H9 (cell line): ENCODE results near the gene ENTPD6. TPM values are rescaled to one million over a fixed set of nuclear protein-coding genes. Genes with fewer than 3 reads are reported as not detected.

ENCODE experiments used
- DNase-seq: peaks from one replicate; pipeline ENCODE4 v3.0.0-alpha.2; 2017
- H2AFZ ChIP-seq: one replicate; pipeline ENCODE4 v1.6.1; 2013; ENCODE audit warnings: mild to moderate bottlenecking, low read length, control low read depth, moderate library complexity
- H2AK5ac ChIP-seq: 2 replicates; pipeline ENCODE4 v1.6.1; 2013; ENCODE audit warnings: low read length, control low read depth, mixed read lengths; ENCODE audit not compliant: insufficient read length
- H2BK120ac ChIP-seq: one replicate; pipeline ENCODE4 v1.6.1; 2013; ENCODE audit warnings: low read depth, mild to moderate bottlenecking, low read length, control low read depth, inconsistent platforms; ENCODE audit not compliant: poor library complexity, severe bottlenecking
- H2BK12ac ChIP-seq: 2 replicates; pipeline ENCODE4 v1.6.1; 2013; ENCODE audit warnings: low read length, control low read depth, mixed read lengths, low read depth; ENCODE audit not compliant: insufficient read length
- H2BK15ac ChIP-seq: 2 replicates; pipeline ENCODE4 v1.6.1; 2013; ENCODE audit warnings: low read depth, low read length, control low read depth
- H2BK20ac ChIP-seq: one replicate; pipeline ENCODE4 v1.6.1; 2013; ENCODE audit warnings: low read depth, mild to moderate bottlenecking, low read length, control low read depth, inconsistent platforms; ENCODE audit not compliant: poor library complexity, severe bottlenecking
- H2BK5ac ChIP-seq: 2 replicates; pipeline ENCODE4 v1.6.1; 2013; ENCODE audit warnings: low read length, control low read depth, mixed read lengths; ENCODE audit not compliant: insufficient read length
- H3K14ac ChIP-seq: 2 replicates; pipeline ENCODE4 v1.6.1; 2013; ENCODE audit warnings: low read length, control low read depth; ENCODE audit not compliant: insufficient read depth
- H3K18ac ChIP-seq: 2 replicates; pipeline ENCODE4 v1.6.1; 2013; ENCODE audit warnings: low read depth, mild to moderate bottlenecking, mixed read lengths, low read length, control low read depth; ENCODE audit not compliant: insufficient read length
- H3K23ac ChIP-seq: 2 replicates; pipeline ENCODE4 v1.6.1; 2013; ENCODE audit warnings: low read length, control low read depth, mixed read lengths, low read depth; ENCODE audit not compliant: insufficient read length
- H3K23me2 ChIP-seq: 2 replicates; pipeline ENCODE4 v1.6.1; 2013; ENCODE audit warnings: low read depth, mild to moderate bottlenecking, mixed read lengths, low read length, control low read depth; ENCODE audit not compliant: insufficient read length, poor library complexity, severe bottlenecking
- H3K27ac ChIP-seq: 2 replicates; pipeline ENCODE4 v1.5.1; 2013; ENCODE audit warnings: low read length, control low read depth, mixed read lengths, low read depth; ENCODE audit not compliant: insufficient read length
- H3K27me3 ChIP-seq: 2 replicates; pipeline ENCODE4 v1.6.1; 2013; ENCODE audit warnings: low read length, control low read depth, inconsistent platforms; ENCODE audit not compliant: insufficient read depth
- H3K4ac ChIP-seq: 2 replicates; pipeline ENCODE4 v1.6.1; 2013; ENCODE audit warnings: low read depth, mild to moderate bottlenecking, control low read depth, inconsistent platforms, low read length, moderate library complexity
- H3K4me1 ChIP-seq: 2 replicates; pipeline ENCODE4 v1.6.1; 2013; ENCODE audit warnings: low read length, control low read depth, inconsistent platforms; ENCODE audit not compliant: insufficient read depth
- H3K4me2 ChIP-seq: 2 replicates; pipeline ENCODE4 v1.6.1; 2013; ENCODE audit warnings: low read length, control low read depth, mixed read lengths; ENCODE audit not compliant: insufficient read length, insufficient read depth
- H3K56ac ChIP-seq: 2 replicates; pipeline ENCODE4 v1.6.1; 2013; ENCODE audit warnings: low read depth, mild to moderate bottlenecking, mixed read lengths, low read length, control low read depth; ENCODE audit not compliant: insufficient read length
- H3K79me1 ChIP-seq: 2 replicates; pipeline ENCODE4 v1.6.1; 2013; ENCODE audit warnings: low read depth, mild to moderate bottlenecking, moderate library complexity, low read length, control low read depth, inconsistent platforms; ENCODE audit not compliant: insufficient read depth, poor library complexity, severe bottlenecking
- H3K79me2 ChIP-seq: 2 replicates; pipeline ENCODE4 v1.6.1; 2013; ENCODE audit warnings: low read length, control low read depth, inconsistent platforms; ENCODE audit not compliant: insufficient read depth
- H3K9ac ChIP-seq: 2 replicates; pipeline ENCODE4 v1.6.1; 2013; ENCODE audit warnings: low read length, control low read depth, mixed read lengths; ENCODE audit not compliant: insufficient read length; ENCODE audit errors: extremely low read depth
- H3K9me3 ChIP-seq: one replicate; pipeline ENCODE4 v1.6.1; 2013; ENCODE audit warnings: low read depth, low read length, inconsistent platforms; ENCODE audit not compliant: control insufficient read depth
- H3T11ph ChIP-seq: one replicate; pipeline ENCODE4 v1.6.1; 2013; ENCODE audit warnings: mild to moderate bottlenecking, low read length, control low read depth, inconsistent platforms
- H4K20me1 ChIP-seq: one replicate; pipeline ENCODE4 v1.6.1; 2013; ENCODE audit not compliant: control insufficient read depth, insufficient read length, insufficient read depth
- H4K5ac ChIP-seq: 2 replicates; pipeline ENCODE4 v1.6.1; 2013; ENCODE audit warnings: low read depth, mild to moderate bottlenecking, mixed read lengths, low read length, control low read depth; ENCODE audit not compliant: insufficient read length
- H4K8ac ChIP-seq: replicated peaks from 2 replicates; pipeline ENCODE4 v1.6.1; 2013; ENCODE audit warnings: low read length, control low read depth, mixed read lengths, low read depth; ENCODE audit not compliant: insufficient read length
- H4K91ac ChIP-seq: 2 replicates; pipeline ENCODE4 v1.6.1; 2013; ENCODE audit warnings: low read depth, mild to moderate bottlenecking, moderate library complexity, mixed read lengths, low read length, control low read depth; ENCODE audit not compliant: insufficient read length
- H3K27ac Mint-ChIP-seq, 3 experiments: 2 replicates in 2 of 3; 3 replicates in 1 of 3; pipeline ENCODE4 v1.8.0; 2020 to 2021; ENCODE audit warnings: mixed read lengths in 3 of 3, mild to moderate bottlenecking in 1 of 3, moderate library complexity in 1 of 3
- H3K27me3 Mint-ChIP-seq: 2 replicates; pipeline ENCODE4 v1.8.0; 2021; ENCODE audit warnings: low read depth, mild to moderate bottlenecking, moderate library complexity, mixed read lengths
- H3K36me3 Mint-ChIP-seq, 3 experiments: 2 replicates in 2 of 3; 3 replicates in 1 of 3; pipeline ENCODE4 v1.8.0; 2020 to 2021; ENCODE audit warnings: low read depth in 3 of 3, mixed read lengths in 3 of 3; ENCODE audit not compliant: insufficient read depth in 1 of 3
- H3K4me1 Mint-ChIP-seq, 2 experiments: 2 replicates each; pipeline ENCODE4 v1.8.0; 2020; ENCODE audit warnings: mixed read lengths in 2 of 2
- H3K4me3 Mint-ChIP-seq, 2 experiments: 2 replicates in 1 of 2; 3 replicates in 1 of 2; pipeline ENCODE4 v1.8.0; 2020 to 2021; ENCODE audit warnings: mild to moderate bottlenecking in 2 of 2, mixed read lengths in 2 of 2, moderate library complexity in 1 of 2
- H3K9me3 Mint-ChIP-seq, 2 experiments: 2 replicates in 1 of 2; 3 replicates in 1 of 2; pipeline ENCODE4 v1.8.0; 2020; ENCODE audit warnings: mild to moderate bottlenecking in 2 of 2, mixed read lengths in 2 of 2, moderate library complexity in 1 of 2
- WGBS: extraction: QIAGEN DNeasy Blood & Tissue Kit; methylation state at CpG from one replicate; pipeline ENCODE4 v1.1.7; 2013; ENCODE audit warnings: missing lambda C conversion rate, low lambda C conversion rate, mixed read lengths; ENCODE audit not compliant: insufficient read length; ENCODE audit errors: extremely low coverage; 5-methylcytosine and 5-hydroxymethylcytosine counted together
- total RNA-seq: library from RNA; stranded (reverse); gene quantifications from 2 replicates; pipeline ENCODE4 v1.2.1, GENCODE V29; 2021
- TF ChIP-seq, protein P1 (sequence below): fragments of 200-600 bp; sonication (generic); conservative IDR thresholded peaks from 3 replicates; pipeline ENCODE4 v1.8.0; 2021; ENCODE audit warnings: antibody characterized with exemption, mild to moderate bottlenecking

ENTPD6 gene
- total RNA-seq, 1 experiment from 2014 or later, result 57.4 TPM

DNA sequence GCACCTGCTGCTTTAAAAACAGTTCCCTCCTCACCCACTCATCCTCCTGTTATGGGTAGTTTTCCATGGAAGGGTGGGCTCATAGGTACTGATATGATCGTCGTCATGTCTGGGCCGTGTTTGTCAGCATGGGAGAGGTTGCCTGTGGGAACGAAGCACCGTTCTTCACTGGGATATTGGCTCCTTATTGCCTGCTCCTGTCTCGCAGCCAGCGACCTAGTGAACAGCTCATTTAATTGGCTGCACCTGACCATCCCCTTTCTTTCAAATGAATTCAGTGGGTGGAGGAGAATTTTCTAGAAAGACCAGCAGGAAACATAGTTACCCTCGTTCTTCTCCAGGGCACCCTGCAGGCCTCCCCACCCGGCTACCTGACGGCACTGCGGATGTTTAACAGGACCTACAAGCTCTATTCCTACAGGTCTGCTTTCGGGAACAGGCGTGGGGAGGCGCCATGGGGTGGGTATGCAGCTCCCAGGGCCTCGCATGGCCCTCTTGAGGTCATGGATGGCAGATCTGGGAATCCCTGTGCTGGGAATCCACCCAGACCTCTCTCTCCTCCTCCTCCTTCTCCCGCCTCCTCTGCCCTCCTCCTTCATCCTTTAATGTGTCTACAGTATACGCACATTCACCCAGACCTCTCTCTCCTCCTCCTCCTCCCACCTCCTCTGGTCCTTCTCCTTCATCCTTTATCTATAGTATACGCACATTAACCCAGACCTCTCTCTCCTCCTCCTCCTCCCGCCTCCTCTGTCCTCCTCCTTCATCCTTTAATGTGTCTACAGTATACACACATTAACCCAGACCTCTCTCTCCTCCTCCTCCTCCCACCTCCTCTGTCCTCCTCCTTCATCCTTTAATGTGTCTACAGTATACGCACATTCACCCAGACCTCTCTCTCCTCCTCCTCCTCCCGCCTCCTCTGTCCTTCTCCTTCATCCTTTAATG lies 21.9 kb downstream of the ENTPD6 start:
- no peak overlapping the region for H2BK5ac ChIP-seq
- H2AK5ac ChIP-seq, result no peak overlapping the region
- H3K79me1 ChIP-seq, result no peaks in the 10 kb centered on the region
- TF ChIP-seq, protein P1, sequence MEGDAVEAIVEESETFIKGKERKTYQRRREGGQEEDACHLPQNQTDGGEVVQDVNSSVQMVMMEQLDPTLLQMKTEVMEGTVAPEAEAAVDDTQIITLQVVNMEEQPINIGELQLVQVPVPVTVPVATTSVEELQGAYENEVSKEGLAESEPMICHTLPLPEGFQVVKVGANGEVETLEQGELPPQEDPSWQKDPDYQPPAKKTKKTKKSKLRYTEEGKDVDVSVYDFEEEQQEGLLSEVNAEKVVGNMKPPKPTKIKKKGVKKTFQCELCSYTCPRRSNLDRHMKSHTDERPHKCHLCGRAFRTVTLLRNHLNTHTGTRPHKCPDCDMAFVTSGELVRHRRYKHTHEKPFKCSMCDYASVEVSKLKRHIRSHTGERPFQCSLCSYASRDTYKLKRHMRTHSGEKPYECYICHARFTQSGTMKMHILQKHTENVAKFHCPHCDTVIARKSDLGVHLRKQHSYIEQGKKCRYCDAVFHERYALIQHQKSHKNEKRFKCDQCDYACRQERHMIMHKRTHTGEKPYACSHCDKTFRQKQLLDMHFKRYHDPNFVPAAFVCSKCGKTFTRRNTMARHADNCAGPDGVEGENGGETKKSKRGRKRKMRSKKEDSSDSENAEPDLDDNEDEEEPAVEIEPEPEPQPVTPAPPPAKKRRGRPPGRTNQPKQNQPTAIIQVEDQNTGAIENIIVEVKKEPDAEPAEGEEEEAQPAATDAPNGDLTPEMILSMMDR, result no peak
- no peak overlapping the region for H4K91ac ChIP-seq
- H3K4me2 ChIP-seq, result no peak overlapping the region
- H2AFZ ChIP-seq, result no peak overlapping the region
- H3K18ac ChIP-seq, result no peak overlapping the region
- no peaks in the 10 kb centered on the region for H3K27me3 ChIP-seq
- no peak overlapping the region for H2BK120ac ChIP-seq
- no peaks in the 10 kb centered on the region for H3K79me2 ChIP-seq
- H3K9me3 ChIP-seq, result no peaks in the 10 kb centered on the region
- H2BK20ac ChIP-seq, result no peak overlapping the region
- H4K20me1 ChIP-seq, result no peaks in the 10 kb centered on the region
- no peak overlapping the region for H3K9ac ChIP-seq
- H3K4me3 Mint-ChIP-seq, result no peak overlapping the region
- H3K9me3 Mint-ChIP-seq, result no peaks in the 10 kb centered on the region
- WGBS, result no CpG with 5 or more reads among the region's 21 CpGs
- H3K14ac ChIP-seq, result no peak overlapping the region; the same call in 1 of the 2 replicates
- no peak overlapping the region for H3K27ac ChIP-seq
- no peaks in the 10 kb centered on the region for H3K23me2 ChIP-seq
- no peaks in the 10 kb centered on the region for H3K27me3 Mint-ChIP-seq
- H4K8ac ChIP-seq, result no peak overlapping the region
- H3K36me3 Mint-ChIP-seq, result peaks cover 5 to 61% (median 20%) of the 10 kb centered on the region in 3 experiments; a peak in 6 of 7 replicates
- H3K4me1 Mint-ChIP-seq, result peaks cover 5 to 7% of the 10 kb centered on the region in 2 experiments
- H3K23ac ChIP-seq, result no peak overlapping the region
- H4K5ac ChIP-seq, result no peak overlapping the region
- H3K4ac ChIP-seq, result no peak overlapping the region
- no peak for DNase-seq
- H3K56ac ChIP-seq, result no peak overlapping the region
- no peak overlapping the region for H3T11ph ChIP-seq
- no peaks in the 10 kb centered on the region for H3K4me1 ChIP-seq
- no peak overlapping the region for H2BK15ac ChIP-seq
- peak overlapping the region in 1 of 3 experiments; percentile 49; a peak in 1 of 7 replicates for H3K27ac Mint-ChIP-seq
- H2BK12ac ChIP-seq, result no peak overlapping the region
